GM18873 (cell line): ENCODE results near the gene SEC14L5.

Experiments
- ATAC-seq: cut with Tn5 transposase; IDR thresholded peaks from one replicate; pipeline ENCODE4 v1.9.1; 2021; ENCODE audit warnings: mild to moderate bottlenecking, moderate library complexity, moderate number of reproducible peaks; ENCODE audit not compliant: unreplicated experiment, low FRiP score

Gene SEC14L5

GRCh38 chr16:4981473-4981872 is 23.3 kb downstream of the SEC14L5 start:
- no peak for ATAC-seq

- no peak for ATAC-seq
Measured at GRCh38 chr16:4982056-4982867, 24.1 kb downstream of the SEC14L5 start.

- no peak for ATAC-seq
Measured at GRCh38 chr16:4984174-4984990, 26.3 kb downstream of the SEC14L5 start.

GRCh38 chr16:4987250-4987579 is 29.1 kb downstream of the SEC14L5 start:
- ATAC-seq: no peak

- no peak for ATAC-seq
Measured at GRCh38 chr16:4987580-4988374, 29.6 kb downstream of the SEC14L5 start.

- no peak for ATAC-seq
Measured at GRCh38 chr16:4988647-4989046, 30.5 kb downstream of the SEC14L5 start.

GRCh38 chr16:4989391-4990006 is 31.4 kb downstream of the SEC14L5 start:
- no peak for ATAC-seq

- no peak for ATAC-seq
Measured at GRCh38 chr16:4990415-4990814, 32.3 kb downstream of the SEC14L5 start.

- no peak for ATAC-seq
Measured at GRCh38 chr16:4991754-4992153, 33.6 kb downstream of the SEC14L5 start.

- ATAC-seq: no peak
Measured at GRCh38 chr16:4994719-4995434, 36.7 kb downstream of the SEC14L5 start.

GRCh38 chr16:5000573-5001001 is 42.5 kb downstream of the SEC14L5 start:
- no peak for ATAC-seq

GRCh38 chr16:5001571-5001970 is 43.4 kb downstream of the SEC14L5 start:
- ATAC-seq: no peak

- ATAC-seq: no peak
Measured at GRCh38 chr16:5001986-5002385, 43.9 kb downstream of the SEC14L5 start.

- no peak for ATAC-seq
Measured at GRCh38 chr16:5002699-5003143, 44.6 kb downstream of the SEC14L5 start.

- no peak for ATAC-seq
Measured at GRCh38 chr16:5003211-5003610, 45.1 kb downstream of the SEC14L5 start.

- ATAC-seq: no peak
Measured at GRCh38 chr16:5003828-5004227, 45.7 kb downstream of the SEC14L5 start.

GRCh38 chr16:5004311-5004710 is 46.2 kb downstream of the SEC14L5 start:
- no peak for ATAC-seq

GRCh38 chr16:5005916-5006315 is 47.8 kb downstream of the SEC14L5 start:
- ATAC-seq: no peak

GRCh38 chr16:5006348-5007193 is 48.4 kb downstream of the SEC14L5 start:
- no peak for ATAC-seq
